GM11168 (cell line): ENCODE data around the gene PCMTD2.

Experiments used
- in situ Hi-C: fragments of 300-500 bp; cut with MboI; formaldehyde crosslinking; loops from one replicate; pipeline ENCODE4 v1.12.0; 2022; ENCODE audit warnings: low sequenced_read_pairs; ENCODE audit not compliant: unreplicated experiment

Gene PCMTD2

GRCh38 chr20:64255361-64256281 lies at the start of gene PCMTD2:
PCMTD2 (plus strand) TSS chr20:64255748; CDS start chr20:64259966, 4,218 bp downstream.
- in situ Hi-C loops = no loop called here

DNA sequence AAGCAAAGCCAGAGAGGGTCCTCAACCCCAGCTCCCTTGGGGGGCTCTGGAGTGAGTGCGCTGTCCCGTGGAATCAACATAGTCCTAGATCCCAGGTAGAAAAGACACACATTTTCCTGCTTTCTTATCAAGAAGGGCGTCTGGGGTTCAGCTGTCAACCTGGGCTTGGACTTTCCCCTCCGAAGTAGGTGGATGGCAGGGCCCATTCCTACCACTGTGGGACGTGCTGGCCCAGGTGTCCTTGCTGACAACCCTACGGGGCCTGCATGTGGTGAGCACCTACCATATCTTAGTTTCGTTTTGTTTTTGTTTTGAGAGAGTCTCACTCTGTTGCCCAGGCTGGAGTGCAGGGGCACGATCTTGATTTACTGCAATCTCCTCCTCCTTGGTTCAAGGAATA lies 48.9 kb upstream of the PCMTD2 start:
- in situ Hi-C loops = no loop called here

- in situ Hi-C loops = no loop called here
Observed at GRCh38 chr20:64207641-64208590, 47.6 kb upstream of the PCMTD2 start.

- in situ Hi-C loops = no loop called here
Observed at GRCh38 chr20:64209148-64209547, 46.4 kb upstream of the PCMTD2 start.

DNA sequence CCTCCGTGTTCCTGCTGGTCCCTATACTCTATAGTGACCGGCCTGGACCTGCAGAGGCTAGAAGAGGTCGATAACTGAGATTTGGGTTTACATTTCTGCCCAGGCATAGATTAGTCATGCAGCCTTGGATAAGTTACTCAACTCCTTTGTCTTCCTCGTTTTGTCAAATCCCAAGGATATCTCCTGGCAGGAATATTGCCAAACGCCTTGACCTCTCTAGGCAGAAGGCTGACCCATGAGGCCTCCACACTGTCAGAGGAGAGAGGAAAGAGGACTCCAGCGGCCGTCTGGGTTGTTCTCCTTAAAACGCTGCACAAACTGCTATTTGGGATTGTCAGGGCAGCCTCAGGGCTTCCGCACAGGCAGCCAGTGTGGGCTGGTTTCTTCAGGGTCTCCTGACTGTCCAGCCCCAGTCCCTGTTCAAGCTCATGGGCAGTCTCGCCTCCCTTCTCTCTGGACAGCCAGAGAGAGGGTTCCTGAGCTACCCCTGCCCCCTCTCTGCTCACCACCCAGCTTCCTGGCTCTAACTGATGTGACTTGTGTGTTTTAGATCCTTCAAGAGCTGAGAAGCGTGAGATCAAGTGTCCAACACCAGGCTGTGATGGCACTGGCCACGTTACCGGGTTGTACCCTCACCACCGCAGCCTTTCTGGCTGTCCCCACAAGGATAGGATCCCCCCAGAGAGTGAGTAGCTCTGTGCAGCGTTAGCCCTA lies 44.7 kb upstream of the PCMTD2 start:
- in situ Hi-C loops = no loop called here

DNA sequence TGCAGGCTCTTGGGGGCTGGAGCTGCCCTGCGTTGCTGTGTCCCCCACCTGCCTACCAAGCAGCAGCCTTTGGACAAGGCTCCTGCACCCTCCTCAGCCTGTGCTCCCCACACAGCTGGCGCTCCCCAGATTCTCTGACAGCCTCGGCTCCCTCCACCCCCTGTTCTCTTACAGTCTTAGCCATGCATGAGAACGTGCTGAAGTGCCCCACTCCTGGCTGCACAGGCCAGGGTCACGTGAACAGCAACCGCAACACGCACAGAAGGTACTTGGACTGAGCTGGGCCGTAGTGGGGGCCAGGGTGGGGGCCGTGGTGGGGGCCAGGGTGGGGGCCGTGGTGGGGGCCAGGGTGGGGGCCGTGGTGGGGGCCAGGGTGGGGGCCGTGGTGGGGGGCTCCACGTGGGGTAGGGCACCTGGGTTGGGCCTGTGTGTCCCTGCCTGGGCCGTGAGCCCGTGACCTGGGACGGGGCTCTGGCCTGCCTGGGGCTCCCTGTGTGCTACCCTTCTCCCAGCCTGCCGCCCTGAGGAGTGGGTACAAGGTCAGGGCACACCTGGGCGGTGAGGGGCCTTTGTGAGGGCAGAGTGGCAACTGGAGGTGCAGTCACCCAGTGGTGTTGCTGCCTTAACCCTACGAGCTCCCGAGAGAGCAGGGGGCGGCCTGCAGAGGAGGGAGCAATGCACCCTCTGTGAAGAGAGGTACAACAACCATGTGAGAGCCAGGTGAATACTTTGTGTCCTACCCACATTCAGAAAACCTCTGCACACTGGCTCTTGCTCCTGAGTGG lies 43.5 kb upstream of the PCMTD2 start:
- in situ Hi-C loops = no loop called here

GRCh38 chr20:64212755-64213154 lies 42.8 kb upstream of the PCMTD2 start:
- in situ Hi-C loops = no loop called here

DNA sequence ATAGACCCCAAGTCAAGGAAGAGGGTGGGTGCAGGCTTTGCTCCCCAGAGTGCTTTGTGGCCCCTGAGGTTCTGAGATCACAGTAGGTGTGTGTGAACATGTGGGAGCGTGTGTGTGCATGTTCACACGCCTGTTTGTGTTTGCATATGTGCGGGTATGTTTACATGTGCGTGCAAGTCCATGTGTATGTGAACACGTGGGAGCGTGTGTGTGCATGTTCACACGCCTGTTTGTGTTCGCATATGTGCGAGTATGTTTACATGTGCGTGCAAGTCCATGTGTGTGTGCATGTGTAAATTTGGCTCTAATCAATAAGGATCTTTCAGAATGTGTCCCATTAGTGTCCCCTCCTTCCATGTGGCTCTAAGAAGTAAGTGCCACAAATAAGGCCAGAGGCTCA lies 41.4 kb upstream of the PCMTD2 start:
- in situ Hi-C loops = no loop called here

DNA sequence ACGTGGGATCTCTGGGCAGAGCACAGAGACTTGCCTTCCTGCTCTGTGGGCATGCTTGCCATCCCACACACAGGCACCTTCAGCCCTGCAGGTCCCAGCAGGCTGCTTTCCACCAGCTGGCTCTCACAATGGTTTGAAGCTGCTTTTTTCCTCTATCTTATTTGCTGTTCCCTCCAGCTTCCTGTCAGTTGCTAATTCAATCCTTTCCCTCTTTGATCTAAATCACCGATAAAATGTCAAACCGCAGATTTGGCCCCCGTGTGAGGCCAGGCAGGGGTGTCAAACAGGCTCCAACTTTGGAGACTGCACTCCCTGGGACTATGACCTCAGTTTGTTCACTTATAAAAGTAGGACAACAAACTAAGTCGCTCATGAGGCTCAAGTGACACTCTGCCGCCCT lies 40.6 kb upstream of the PCMTD2 start:
- in situ Hi-C loops = no loop called here

DNA sequence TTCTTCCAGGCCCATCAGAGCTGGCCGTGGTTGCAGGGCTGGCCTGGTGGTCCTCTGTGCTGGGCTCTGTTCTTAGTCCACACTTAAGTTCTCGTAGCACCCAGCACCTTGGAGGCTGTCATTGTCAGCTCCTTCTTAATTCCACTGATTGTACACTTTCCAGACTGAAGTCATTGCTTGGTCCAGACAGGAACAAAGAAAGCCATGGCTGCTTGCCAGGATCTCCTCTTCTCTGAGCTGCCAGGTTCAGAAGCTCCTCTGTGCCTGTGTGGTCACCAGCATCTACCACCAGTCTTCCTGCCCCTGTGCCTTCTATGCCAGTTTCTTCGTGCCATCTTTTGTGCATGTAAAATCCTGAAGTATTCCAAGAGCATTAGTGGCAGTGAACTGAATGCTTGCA lies 39.5 kb upstream of the PCMTD2 start:
- in situ Hi-C loops = no loop called here

DNA sequence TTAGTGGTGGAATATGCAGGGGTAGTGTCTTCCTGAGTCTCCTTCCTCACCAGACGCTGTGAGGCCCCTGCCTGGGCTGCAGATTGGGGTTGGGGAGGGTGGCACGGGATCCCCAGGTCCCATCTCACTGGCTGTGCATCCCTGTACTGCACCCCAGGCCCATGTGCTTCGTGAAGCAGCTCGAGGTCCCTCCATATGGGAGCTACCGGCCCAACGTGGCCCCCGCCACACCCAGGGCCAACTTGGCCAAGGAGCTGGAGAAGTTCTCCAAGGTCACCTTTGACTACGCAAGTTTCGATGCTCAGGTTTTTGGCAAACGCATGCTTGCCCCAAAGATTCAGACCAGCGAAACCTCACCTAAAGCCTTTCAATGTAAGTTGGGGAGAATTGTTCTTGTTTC lies 38.6 kb upstream of the PCMTD2 start:
- in situ Hi-C loops = no loop called here

DNA sequence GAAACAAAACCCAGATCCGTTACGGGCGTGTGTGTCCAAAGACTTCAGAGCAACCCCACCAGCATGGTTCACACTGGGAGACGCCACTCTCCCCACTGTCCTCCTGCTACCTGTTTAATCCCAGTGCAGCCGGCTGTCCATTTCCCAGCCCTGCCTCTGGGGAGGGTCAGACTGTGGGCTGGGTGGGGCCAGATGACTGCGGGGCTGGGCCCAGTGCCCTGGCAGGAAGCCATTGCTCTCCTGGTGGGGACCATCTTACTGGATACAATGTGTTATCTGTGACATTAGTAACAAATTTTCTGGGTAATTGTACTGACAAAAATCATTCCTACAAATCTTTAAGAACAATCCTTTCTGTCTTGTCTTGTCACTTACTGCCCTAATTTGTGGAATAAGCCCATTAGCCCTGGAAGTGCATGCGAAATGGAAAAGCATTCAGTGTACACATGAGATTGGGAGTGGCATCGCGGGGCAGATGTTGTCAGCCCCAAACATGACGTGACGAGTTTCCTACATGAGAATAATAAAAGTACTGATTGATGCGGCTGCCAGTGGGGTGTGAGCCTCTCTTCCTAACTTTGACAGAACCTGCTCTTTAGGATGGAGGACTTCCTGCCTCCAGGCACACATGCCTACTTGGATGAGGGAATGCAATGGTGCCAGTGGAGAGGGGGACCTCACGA lies 37.9 kb upstream of the PCMTD2 start:
- in situ Hi-C loops = no loop called here

- in situ Hi-C loops = no loop called here
Observed at GRCh38 chr20:64219202-64219601, 36.3 kb upstream of the PCMTD2 start.

GRCh38 chr20:64219730-64220129 lies 35.8 kb upstream of the PCMTD2 start:
- in situ Hi-C loops = no loop called here

DNA sequence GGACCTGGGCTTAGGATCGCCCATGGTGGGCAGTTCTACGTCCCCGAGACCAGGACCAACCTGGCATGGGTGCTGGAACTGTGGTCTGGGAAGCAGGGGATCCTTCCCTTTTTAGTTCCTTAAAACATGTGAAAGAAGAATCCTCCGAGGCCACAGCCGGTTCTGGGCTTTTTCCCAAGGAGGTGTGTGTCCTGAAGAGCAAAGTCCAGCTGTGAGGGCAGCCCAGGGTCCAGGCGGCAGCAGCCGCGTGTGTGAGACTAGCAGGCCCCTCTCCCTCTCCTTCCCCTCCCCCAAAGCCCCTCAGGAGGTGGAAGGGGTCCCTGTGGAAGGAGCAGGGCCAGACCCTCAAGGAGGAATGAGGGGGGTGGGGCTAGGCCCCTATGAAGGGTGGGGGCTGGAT lies 35.1 kb upstream of the PCMTD2 start:
- in situ Hi-C loops = no loop called here

- in situ Hi-C loops = no loop called here
Observed at GRCh38 chr20:64220891-64221527, 34.5 kb upstream of the PCMTD2 start.

DNA sequence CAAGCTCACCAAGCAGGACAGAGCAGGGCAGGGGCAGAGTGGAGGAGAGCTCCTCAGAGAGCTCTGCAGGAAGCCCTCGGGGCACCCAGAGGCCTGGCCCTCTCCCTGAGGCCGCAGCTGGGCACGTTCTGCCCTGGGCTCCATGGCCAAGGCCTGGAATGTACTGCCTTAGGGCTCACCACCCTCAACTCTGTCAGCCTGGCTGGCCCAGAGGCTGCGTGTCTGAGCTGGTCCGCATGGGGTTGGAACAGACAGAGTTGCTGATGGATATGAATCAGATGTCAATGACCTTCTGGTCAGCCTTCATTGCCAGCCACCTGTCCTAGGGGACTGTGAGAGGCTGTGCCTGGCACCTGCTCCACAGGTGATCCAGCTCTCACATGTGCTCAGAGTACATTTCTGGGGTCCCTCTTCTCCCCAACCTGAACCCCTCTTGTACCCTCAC lies 33.2 kb upstream of the PCMTD2 start:
- in situ Hi-C loops = no loop called here

DNA sequence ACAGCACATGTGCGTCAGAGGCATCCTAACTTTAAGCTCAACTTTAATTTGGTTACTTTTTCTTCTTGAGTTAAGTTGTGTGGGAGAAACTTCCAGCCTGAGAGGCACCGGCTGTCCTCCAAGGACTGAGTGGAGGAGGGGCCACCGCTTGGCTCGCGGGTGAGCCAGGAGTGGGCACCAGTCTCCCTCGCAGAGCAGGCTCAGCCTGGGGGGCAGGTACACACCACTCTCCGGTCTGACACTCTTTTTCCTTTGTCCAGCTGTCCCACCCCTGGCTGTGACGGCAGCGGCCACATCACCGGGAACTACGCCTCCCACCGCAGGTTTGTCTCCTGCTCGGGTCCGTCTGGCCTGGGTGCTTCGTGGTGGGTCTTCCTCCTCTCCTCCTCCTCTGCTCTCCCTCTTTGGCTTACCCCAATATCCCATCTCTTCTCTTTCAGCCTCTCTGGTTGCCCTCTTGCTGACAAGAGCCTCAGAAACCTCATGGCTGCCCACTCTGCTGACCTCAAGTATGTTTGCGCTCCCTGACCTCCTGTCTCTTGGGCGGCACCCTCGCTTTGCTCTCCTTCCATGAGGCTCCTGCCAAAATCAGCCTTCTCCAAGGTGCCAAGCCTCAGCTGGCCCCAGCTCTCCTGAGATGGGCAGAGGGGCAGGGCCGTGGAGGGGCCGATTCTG lies 32.6 kb upstream of the PCMTD2 start:
- in situ Hi-C loops = no loop called here
